NCI-H524 (cell line): Measurements from ENCODE around the gene APC.
A peak's percentile ranks its signal among the peaks of the same experiment; 100 is the strongest.
"Not testable (repeated sequence)": the region's sequence is repeated elsewhere in the genome, so short reads cannot be mapped to it uniquely, and the experiment has no call there.

ENCODE experiments used
- DNase-seq, 2 experiments: peaks; one replicate each; lab custom pipeline; 2025; lab: John Stamatoyannopoulos, UW

The APC gene

DNA sequence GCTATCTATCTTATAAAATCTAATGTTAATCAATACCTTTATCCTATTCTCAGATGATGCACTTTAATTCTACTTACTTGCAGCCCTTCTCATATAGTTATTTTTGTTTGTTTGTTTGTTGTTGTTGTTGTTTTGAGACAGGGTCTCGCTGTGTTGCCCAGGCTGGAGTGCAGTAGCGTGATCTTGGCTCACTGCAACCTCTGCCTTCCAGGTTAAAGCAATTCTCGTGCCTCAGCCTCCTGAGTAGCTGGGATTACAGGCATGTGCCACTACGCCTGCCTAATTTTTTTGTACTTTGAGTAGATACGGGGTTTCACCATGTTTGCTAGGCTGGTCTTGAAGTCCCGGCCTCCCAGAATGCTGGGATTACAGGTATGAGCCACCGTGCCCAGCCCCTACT is 20.8 kb upstream of the APC start:
- DNase-seq: not testable (repeated sequence)

GRCh38 chr5:112717506-112718082 is 20.1 kb upstream of the APC start:
- DNase-seq: no peak

GRCh38 chr5:112718344-112718743 is 19.3 kb upstream of the APC start:
- no peak for DNase-seq

DNA sequence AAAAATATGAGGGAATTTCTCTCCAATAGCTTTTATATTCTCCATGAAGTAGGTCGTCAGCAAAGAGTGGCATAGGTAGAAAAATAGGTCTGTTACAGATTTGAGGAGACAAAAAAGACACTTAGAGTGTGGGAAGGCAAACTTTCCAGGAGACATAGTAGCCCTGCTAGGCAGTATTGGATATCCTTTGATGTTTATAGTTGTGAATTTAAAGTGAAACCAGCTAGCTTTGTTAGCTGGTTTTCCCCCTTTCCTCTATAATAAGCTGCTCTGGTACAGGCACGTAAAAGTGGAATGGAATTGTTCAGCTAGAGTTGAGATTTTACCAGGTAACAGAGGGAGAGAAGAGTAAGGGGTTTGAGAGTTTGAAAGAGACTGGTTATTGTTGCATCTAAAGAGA is 17.1 kb upstream of the APC start:
- DNase-seq: no peak

DNA sequence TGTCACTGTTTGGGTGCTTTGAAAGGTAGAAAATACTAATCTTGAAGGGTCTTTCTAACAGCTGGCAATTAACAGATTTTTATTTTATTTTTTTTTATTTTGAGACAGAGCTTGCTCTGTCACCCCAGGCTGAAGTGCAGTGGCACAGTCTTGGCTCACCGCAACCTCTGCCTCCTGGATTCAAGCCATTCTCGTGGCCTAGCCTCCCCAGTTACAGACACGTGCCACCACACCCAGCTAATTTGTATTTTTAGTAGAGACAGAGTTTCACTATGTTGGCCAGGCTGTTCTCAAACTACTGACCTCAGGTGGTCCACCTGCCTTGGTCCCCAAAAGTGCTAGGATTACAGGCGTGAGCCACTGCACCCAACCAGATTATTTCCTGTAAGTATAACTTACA is 12.8 kb upstream of the APC start:
- no peak for DNase-seq

- DNase-seq: no peak
Measured at GRCh38 chr5:112729630-112730029, 8.1 kb upstream of the APC start.

GRCh38 chr5:112732131-112732530 is 5.6 kb upstream of the APC start:
- no peak for DNase-seq

- DNase-seq: no peak
Measured at GRCh38 chr5:112733586-112733985, 4.1 kb upstream of the APC start.

DNA sequence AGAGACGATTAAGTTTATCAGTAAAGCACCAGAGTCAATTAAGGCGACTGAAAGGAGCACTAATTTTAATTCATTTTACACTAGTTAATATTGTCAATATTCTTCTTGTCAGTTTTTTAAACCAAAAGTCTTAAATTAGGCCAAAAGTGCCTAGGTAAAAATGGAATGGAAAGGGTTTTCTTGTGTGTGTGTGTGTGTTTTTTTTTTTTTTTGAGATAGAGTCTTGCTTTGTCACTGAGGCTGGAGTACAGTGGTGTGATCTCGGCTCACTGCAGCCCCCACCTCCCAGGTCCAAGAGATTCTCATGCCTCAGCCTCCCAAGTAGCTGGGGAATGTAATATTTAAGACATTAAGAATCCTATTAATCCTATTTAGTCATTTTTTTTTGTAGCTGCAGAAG is 3.1 kb upstream of the APC start:
- no peak for DNase-seq

DNA sequence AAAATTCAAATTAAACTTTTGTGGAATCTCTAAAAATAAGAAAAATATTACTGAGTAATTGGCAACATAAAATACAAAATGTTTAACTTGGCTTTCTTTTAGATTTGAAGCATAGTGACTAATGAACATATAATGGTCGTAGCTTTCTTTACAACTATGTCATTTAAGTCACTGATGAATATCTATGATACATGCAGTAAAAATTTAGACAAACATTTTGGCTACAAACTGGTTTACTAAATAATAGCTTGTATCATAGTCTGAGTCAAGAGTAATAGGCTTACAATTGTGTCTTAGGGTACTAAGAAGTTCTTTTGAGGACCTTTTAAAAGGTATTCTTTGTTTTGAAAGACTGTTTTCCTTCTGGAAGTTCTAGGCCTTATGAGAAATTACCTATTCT is 2.0 kb upstream of the APC start:
- no peak for DNase-seq

- DNase-seq: no peak
Measured at GRCh38 chr5:112737070-112737462, 619 bp upstream of the APC start.

- DNase-seq: peak; percentile 40 to 41
Measured at GRCh38 chr5:112738191-112738560, 491 bp downstream of the APC start.

DNA sequence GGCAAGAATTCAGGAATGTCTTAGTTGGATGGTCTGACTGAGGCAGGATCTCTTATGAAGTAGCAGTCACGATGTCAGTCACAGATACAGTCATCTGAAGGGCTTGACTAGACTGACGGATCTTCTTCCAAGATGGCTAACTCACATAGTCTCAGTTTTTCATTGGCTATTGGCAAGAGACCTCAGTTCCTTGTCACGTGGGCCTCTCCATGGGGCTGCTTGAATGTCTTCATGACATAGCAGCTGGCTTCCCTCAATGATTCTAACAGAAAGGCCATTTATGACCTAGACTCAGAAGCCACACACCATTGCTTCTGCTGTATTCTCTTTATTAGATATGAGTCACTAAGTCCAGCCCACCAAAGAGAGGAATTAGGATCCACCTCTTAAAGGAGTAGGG is 4.7 kb downstream of the APC start:
- DNase-seq: no peak

DNA sequence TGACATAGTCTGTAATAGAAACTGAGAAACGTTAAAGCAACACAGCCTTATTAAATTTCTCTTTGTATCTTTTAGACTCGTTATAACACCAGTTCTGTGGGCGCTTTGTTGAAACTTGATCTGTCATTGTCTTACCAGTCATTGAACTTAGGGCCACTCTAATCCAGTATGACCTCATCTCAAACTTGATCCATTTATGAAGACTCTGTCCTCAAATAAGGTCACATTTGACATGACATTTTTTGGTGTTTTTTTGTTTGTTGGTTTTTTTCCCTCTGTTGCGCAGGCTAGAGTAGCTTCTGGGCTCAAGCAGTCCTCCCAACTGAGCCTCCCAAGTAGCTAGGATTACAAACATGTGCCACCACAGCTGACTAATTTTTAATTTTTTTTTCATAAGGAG is 5.9 kb downstream of the APC start:
- DNase-seq: no peak

DNA sequence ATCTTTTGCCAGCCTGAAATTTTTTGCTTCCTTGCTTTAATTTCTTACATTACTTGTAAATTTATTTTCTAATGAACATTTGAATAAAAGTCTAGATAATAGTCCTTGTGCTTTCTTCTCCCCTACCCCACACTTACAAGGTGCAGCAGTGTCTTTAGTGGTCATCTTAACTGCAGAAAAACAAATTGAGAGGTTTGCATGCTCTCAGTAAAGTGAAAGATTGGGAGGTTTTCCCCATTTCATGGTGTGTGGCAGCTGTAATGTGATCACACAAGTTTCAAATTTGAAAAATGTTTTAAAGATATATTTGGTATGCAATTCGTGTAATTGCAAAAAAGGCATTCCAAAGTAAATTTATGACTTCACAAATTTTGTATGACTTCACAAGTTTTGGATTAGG is 14.7 kb downstream of the APC start:
- no peak for DNase-seq

- no peak for DNase-seq
Measured at GRCh38 chr5:112755703-112756102, 18.0 kb downstream of the APC start.

GRCh38 chr5:112757468-112758208 is 20.0 kb downstream of the APC start:
- DNase-seq: peak; percentile 8 to 62

DNA sequence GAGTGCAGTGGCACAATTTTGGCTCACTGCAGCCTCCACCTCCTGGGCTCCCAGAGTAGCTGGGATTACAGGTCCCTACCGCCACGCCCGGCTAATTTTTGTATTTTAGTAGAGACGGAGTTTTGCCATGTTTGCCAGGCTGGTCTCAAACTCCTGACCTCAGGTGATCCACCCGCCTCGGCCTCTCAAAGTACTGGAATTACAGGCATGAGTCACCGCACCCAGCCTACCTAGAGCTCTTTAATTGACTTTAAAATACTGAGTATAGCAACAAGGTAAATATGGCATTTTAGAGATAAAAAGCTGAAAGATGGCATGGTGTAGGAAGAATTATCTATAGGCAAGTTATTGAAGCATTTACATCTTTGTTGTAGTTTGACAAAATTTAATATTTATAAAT is 21.0 kb downstream of the APC start:
- DNase-seq: no peak

GRCh38 chr5:112762113-112762810 is 24.6 kb downstream of the APC start:
- DNase-seq: no peak

DNA sequence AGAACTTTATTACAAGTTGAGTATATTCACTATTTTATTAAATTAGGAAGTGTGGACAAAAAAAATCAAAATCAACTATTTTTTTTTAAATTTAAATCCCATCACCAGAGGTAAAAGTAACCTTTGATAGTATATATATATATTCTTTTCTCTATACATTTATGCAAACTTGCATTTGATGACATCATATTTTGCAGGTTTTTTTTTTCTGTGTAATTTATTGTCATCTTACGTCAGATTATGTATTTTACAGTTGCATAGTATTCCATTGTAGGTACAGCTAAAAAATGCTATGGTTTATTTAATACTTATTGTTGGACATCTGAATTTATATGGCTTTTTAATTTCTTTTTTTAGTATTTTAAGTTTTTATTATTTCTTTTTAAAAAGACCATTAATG is 25.5 kb downstream of the APC start:
- no peak for DNase-seq

GRCh38 chr5:112772124-112772523 is 34.4 kb downstream of the APC start:
- no peak for DNase-seq

DNA sequence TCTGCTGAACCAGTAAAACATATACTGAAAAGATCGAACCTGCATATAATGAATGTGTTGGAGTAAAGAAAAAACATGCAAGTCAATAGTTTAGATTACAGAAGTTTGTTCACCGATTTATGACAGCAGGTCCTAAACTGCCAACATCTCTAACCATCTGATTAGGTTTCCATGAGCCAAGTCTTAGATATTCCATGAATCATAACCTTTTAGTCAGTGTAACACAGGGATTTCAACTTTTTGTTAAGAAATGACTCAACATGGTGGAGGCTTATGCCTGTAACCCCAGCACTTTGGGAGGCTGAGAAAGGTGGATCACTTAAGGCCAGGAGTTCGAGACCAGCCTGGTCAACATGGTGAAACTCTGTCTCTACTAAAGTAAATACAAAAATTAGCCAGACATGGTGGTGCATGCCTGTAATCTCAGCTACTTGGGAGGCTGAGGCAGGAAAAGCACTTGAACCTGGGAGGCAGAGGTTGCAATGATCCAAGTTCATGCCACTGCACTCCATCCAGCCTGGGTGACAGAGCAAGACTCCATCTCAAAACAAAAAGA is 38.7 kb downstream of the APC start:
- no peak for DNase-seq

GRCh38 chr5:112779531-112779930 is 41.8 kb downstream of the APC start:
- DNase-seq: no peak
